ENCODE results near the gene MARK4.

- no peak for TF ChIP-seq POLR2A (IDR thresholded peaks at IDR 0.05)
- no peak for TF ChIP-seq CTCF (IDR thresholded peaks at IDR 0.05)
- TF ChIP-seq POLR2AphosphoS5 (IDR thresholded peaks at IDR 0.05) = no peak
Observed at GRCh38 chr19:45322744-45323281, 71.7 kb downstream of the MARK4 start, which contains the start of gene CKM.

Data from gastroesophageal sphincter (tissue), 3 donors.